Sigmoid colon (tissue), 4 donors: ENCODE measurements around the gene UTP3.

Source experiments
- POLR2AphosphoS5 ChIP-seq, 4 donors: sonication (generic); formaldehyde crosslinking; IDR thresholded peaks; one replicate each; pipeline ENCODE4 v1.6.1; 2017; ENCODE audit warnings: antibody characterized with exemption in 4 of 4
- TF ChIP-seq, protein P1 (sequence below), 4 experiments: fragments of 450-650 bp in 3 of 4; fragments of 200-600 bp in 1 of 4; IDR thresholded peaks; one replicate each; pipeline ENCODE4 v1.5.1; 2016 to 2019; ENCODE audit warnings: antibody characterized with exemption in 4 of 4, mild to moderate bottlenecking in 3 of 4, moderate library complexity in 2 of 4

DNA sequence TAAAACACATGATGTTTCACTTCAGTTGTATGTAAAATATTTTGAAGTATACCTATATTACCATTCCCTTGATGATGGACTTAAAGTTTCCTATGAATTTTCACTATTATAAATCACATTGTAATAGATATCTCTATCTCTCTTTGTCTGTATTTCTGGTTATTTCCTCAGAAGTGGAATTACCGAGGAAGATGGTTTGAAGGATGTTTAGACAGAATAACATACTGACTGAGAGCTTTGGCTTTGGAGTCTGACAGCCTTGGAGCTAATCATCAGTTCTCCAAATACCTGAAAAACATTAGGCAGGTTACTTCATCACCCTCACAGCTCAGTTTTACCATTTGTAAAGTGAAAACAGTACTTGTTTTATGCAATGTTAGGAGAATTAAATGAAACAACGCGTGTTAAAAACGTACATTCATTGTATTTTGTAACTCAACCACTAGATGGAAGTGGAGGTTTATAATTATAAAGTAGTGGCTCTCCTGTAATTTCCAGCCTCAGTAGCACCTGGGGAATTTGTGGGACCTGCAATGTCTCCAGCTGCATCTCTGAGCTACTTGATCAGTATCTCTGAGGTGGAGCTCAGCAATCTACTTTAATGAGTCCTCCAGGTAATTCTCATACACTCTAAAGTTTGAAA lies 36.3 kb upstream of the UTP3 start:
- TF ChIP-seq, protein P1, sequence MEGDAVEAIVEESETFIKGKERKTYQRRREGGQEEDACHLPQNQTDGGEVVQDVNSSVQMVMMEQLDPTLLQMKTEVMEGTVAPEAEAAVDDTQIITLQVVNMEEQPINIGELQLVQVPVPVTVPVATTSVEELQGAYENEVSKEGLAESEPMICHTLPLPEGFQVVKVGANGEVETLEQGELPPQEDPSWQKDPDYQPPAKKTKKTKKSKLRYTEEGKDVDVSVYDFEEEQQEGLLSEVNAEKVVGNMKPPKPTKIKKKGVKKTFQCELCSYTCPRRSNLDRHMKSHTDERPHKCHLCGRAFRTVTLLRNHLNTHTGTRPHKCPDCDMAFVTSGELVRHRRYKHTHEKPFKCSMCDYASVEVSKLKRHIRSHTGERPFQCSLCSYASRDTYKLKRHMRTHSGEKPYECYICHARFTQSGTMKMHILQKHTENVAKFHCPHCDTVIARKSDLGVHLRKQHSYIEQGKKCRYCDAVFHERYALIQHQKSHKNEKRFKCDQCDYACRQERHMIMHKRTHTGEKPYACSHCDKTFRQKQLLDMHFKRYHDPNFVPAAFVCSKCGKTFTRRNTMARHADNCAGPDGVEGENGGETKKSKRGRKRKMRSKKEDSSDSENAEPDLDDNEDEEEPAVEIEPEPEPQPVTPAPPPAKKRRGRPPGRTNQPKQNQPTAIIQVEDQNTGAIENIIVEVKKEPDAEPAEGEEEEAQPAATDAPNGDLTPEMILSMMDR (IDR thresholded peaks at IDR 0.05): peak in 3 of 4 experiments; percentile 37 to 53 (median 51)
- no peak for TF ChIP-seq POLR2AphosphoS5 (IDR thresholded peaks at IDR 0.05)
